T-helper 2 cell (primary cell): ENCODE data around the gene RNF150.
"Not testable (repeated sequence)": the region's sequence is repeated elsewhere in the genome, so short reads cannot be mapped to it uniquely, and the experiment has no call there.

Source experiments
- DNase-seq, 5 experiments: peaks; one replicate each; pipeline versions ENCODE4 v3.0.0 to v3.0.0-alpha.2; 2012 to 2022

Gene RNF150

GRCh38 chr4:141074098-141074878, 59.0 kb downstream of the RNF150 start:
- no peak for DNase-seq

DNA sequence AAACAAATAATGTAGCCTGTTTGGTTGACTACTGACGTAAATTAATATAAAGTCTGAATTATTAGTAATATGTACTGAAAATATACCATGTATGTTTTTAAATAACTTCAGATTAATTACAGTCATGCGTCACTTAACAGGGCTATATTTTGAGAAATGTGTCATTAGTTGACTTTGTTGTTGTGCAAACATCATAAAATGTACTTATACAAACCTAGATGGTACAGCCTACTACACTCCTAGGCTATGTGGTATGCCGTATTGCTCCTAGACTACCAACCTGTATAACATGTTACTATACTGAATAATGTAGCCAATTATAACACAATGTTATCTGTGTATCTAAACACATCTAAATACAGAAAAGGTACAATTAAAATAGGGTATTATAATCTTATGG, 66.6 kb downstream of the RNF150 start:
- no peak for DNase-seq

- no peak for DNase-seq
These were observed 67.4 kb downstream of the RNF150 start for GRCh38 chr4:141065872-141066271.

- no peak for DNase-seq
These were observed 70.6 kb downstream of the RNF150 start for GRCh38 chr4:141062651-141063050.

DNA sequence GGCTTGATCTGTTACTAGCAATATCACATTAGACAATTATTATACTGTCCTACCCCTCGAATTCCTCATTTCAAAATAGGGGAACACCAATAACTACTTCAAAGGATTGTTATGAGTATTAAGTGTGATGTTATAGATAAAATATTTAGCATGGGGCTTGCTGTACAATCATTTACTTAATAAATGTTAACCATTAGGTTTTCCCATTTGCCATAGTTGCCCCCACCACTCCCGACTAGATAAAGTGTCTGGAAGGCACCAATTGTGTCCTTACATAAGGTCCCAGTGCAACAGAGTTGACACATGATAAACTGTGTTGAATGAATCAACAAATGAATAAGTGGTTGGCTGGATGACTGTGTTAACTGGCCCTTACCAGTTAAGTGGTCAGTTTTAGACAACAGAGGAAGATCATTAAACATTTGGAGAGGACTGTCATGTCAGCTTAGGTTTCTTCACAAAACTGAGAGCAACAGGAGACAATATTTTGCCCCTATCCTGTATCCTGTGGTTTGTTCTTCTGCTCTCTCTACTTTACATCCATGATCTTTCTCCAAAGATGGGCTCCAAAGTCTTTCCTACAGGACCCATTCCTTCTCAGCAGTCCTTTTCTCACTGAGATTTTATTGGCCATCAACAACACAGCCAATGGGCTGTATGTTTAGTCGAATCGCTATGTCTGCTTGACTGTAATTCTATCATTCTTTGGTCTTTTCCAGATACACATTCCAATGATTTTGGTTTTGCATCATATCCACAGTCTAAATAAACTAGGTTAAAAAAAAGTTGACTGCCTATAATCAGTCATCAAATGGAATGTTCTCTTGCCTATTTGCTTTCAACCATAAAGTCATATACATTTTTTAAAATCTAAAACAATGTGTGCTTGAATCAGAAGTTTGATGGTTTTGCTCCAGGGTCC, 74.4 kb downstream of the RNF150 start:
- no peak for DNase-seq

- DNase-seq = no peak
These were observed 75.7 kb downstream of the RNF150 start for GRCh38 chr4:141057582-141057981.

GRCh38 chr4:141056473-141056872, 76.8 kb downstream of the RNF150 start:
- DNase-seq = no peak

- no peak for DNase-seq
These were observed 78.8 kb downstream of the RNF150 start for GRCh38 chr4:141054446-141054845.

- DNase-seq = not testable (repeated sequence)
These were observed 82.3 kb downstream of the RNF150 start for GRCh38 chr4:141050999-141051398.

- no peak for DNase-seq
These were observed 85.9 kb downstream of the RNF150 start for GRCh38 chr4:141047228-141047884.

DNA sequence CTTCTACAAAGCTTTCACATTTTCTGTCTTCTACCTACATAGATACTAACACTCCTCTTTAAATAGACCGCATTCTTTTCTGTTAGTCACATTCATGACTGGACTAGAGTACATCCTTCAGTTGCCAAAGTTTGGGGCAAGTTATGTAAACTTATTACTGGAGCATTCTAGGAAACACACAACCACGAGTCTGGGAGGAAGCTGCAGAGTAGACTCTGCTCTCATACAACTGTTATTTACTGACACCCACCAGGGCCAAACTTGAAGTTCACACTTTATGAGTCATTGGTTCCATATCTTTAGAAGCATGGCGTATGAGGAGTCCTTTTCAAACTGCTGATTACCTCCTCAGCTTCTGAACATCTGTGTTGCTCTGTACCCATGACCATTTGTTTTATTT, 87.0 kb downstream of the RNF150 start:
- DNase-seq = no peak

DNA sequence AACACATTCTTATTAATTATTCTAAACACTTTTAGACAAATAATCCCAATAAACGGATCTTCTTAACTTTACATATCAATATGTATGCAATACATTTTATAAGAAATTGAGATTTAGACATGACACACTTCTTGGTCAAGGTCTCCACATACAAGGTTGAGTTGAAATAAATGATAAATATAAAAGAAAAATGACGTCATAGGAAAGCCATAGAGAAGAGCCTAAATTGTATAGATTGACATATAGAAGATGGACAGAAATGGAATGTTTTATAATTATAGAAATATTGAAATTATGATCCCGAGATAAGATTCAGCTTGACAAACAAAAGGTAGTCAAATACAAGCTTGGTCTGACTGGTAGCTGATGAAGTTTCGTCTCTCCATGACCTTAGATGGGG, 87.4 kb downstream of the RNF150 start:
- DNase-seq = no peak

DNA sequence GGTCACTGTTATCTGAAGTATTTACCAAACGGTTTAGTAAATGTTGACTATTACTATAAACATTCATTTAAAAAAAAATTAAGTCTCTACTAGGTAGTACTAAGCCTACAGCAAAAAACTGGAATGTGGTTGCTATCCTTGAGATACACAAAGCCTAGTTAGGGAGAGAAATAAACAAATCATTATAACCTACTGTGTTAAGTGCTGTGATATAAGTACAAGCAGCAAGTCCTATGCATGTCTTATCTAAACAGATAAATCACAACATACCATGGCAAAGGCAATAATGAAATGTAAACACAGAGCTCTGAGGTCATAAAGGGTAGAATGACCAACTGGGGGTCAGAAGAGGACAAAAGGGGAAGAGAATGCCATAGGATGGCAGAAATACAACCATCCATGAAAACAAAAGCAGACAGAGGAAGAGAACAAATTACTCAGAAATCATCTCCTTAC, 92.2 kb downstream of the RNF150 start:
- DNase-seq = no peak

GRCh38 chr4:141039156-141039555, 94.1 kb downstream of the RNF150 start:
- no peak for DNase-seq

DNA sequence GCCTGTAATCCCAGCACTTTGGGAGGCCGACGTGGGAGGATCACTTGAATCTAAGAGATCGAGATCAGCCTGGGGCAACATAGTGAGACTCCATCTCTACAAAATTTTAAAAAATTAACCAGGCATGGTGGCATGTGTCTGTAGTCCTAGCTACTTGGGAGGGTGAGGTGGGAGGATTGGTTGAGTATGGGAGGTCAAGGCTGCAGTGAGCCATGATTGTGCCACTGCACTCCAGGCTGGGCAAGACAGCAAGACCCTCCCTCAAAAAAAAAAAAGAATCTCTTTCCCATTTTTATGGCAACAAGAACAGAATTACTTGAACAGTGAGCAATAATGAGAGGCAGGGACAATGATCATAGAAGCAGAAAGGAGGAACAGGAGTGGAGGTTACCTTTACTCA, 94.8 kb downstream of the RNF150 start:
- DNase-seq = no peak

DNA sequence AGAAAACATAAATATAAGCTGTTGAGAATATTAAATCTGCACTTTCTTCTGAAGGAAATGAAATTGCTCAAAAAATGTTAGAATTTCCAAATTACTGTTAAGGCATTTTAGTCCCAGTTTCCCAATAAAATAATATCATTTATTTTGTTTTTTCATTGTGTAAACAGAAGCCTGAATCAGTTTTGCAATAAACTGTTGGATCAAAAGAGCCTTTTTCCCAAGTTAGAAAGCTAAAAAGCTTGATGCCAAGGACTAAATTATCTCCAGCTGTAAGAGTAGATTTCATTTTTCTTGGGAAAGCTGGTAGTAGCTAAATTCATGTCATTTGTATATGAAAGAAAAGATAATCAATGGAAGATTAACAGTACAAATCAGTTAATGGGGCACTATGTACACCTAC, 95.8 kb downstream of the RNF150 start:
- no peak for DNase-seq

DNA sequence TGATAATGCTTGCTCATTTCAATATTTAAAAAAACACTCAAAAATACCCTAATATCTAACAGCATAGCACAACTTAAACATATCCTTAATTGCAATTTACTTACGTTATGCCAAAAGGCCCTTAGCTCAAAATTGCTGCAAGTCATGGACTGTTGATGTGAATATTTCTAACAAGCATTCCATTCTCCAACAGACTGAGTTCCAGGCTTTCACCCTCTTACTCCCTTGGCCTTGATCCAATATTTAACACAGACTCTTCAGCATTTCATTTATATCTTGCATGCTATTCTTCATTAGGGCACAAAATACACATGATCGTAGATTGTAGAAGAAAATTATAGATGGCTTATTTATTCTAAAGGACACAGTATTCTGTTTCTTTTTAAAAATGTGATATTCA, 96.5 kb downstream of the RNF150 start:
- no peak for DNase-seq

GRCh38 chr4:141035920-141036319, 97.3 kb downstream of the RNF150 start:
- DNase-seq = no peak

DNA sequence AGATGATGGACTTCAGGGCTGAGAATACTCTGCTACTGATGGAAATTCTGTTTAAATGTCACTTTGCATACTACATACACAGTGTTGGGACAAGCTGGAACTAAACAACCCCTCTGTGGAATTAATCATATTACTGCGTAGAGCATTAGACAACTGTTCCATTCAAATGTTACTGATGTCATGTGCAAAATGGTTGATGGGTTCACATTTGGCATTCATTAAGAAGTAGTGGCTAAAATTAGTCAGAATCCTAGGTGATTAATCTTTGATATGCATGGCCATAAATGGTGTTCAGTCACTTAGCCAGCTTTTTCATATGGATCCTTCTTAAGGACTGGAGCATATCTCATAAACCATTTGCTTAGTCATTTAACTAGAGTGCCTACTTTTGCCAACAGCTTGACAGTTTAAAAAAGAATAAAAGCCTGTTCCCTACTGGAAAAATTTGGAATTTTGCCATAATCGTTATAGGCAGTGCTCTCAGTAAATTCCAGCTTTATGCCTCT, 105.2 kb downstream of the RNF150 start:
- no peak for DNase-seq

DNA sequence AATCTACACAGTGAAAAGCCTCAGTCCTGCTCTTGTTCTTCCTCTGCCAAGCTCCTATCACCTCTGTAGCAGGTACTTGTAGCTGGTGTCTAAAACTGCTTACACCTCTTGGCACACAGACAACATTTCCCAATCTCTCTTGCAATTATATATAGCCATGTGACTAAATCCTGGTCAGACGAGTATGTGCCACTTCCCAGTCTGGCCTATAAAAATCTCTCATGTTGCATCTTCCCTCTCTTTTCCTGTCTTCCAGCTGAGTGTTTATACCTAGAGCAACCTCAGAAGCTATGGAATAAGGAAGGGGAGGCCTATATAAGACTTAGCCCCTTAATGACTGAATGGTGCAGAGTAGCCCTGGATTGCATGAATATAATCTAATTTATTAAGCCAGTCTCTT, 105.8 kb downstream of the RNF150 start:
- DNase-seq = no peak

- DNase-seq = no peak
These were observed 106.4 kb downstream of the RNF150 start for GRCh38 chr4:141026900-141027299.

DNA sequence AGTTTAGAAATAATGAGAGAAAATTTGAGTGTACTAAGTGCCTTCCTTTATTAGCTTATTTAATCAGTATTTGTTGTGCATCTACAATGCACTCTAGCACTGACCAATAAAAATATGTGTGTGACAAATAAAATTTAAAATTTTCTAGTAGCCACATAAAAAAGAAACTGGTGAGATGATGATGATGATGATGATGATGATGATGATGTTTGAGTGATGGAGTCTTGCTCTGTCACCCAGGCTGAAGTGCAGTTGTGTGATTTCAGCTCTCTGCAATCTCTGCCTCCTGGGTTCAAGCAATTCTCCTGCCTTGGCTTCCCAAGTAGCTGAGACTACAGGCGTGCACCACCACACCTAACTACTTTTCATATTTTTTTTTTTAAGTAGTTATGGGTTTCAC, 110.2 kb downstream of the RNF150 start:
- no peak for DNase-seq

GRCh38 chr4:141022111-141022695, 111.1 kb downstream of the RNF150 start:
- no peak for DNase-seq
